LHCN-M2 (cell line): ENCODE data around the gene AZIN2. TPM values are rescaled to one million over a fixed set of nuclear protein-coding genes. Genes with fewer than 3 reads are reported as not detected.
A peak's percentile ranks its signal among the peaks of the same experiment; 100 is the strongest.

Source experiments
- DNase-seq: peaks from one replicate; pipeline ENCODE4 v3.0.0-alpha.2; 2012; ENCODE audit warnings: low read depth
- total RNA-seq: library from RNA; depleted of rRNA; stranded (reverse); fragments of >200 nt; gene quantifications from 2 replicates; pipeline ENCODE4 v1.2.3, GENCODE V29; 2014

The AZIN2 gene
- total RNA-seq, 1 experiment from 2014 or later: 5.0 TPM

DNA sequence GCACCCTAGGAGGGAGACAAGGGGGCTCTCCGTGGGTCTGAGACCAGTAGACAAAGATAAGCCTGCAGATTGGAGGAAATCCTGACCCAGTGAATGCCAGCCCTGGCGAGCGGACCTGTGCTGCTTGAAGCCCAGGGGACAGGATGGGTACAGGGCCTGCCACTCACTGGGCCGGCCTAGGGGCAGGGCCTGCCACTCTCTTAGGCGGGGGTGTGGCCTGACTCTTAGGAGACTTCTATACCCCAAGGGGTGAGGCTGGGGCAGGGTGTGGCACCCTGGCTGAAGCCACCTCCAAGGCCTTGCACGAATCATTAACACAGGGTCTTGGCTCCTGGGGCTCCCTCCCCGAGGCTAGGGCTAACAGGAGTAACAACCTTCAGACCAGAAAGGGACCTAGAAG lies 70.2 kb downstream of the AZIN2 start:
- DNase-seq: no peak

DNA sequence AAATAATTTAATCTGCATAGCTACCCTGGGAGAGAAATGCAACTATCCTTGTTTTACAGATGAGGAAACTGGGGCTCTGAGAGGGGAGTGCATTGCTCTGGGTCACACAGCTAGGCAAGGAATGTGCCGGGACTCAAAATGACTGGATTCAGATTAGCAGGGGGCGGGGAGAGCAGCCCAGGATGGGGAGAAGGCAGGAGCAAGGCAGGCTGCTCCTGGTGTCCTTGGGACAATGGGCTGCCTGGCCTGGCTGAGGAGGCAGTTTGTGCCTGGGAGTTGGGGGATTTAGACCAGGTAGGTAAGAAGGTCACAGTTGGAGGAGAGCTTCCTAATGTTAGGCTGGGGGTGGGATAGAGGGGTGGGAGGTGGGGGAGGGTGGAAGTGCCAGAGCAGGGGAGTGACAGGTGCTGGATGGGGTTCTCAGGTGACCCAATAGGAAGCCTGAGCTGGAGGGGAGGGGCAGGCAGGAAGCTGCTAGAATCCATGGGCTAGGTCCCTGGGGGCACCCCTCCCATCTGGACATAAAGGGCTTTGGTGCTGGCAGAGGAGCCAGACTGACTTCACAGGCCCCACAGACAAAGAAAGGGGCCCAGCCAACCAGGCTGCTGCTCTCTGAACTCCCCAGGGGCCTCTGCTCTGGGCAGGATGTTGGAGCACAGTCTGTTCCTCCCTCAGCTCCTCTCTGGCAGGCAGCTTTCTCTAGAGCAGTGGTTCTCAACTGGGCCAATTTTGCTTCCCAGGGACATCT lies 71.9 kb downstream of the AZIN2 start:
- DNase-seq: peak; percentile 79

GRCh38 chr1:33153650-33154049 lies 72.7 kb downstream of the AZIN2 start:
- no peak for DNase-seq

DNA sequence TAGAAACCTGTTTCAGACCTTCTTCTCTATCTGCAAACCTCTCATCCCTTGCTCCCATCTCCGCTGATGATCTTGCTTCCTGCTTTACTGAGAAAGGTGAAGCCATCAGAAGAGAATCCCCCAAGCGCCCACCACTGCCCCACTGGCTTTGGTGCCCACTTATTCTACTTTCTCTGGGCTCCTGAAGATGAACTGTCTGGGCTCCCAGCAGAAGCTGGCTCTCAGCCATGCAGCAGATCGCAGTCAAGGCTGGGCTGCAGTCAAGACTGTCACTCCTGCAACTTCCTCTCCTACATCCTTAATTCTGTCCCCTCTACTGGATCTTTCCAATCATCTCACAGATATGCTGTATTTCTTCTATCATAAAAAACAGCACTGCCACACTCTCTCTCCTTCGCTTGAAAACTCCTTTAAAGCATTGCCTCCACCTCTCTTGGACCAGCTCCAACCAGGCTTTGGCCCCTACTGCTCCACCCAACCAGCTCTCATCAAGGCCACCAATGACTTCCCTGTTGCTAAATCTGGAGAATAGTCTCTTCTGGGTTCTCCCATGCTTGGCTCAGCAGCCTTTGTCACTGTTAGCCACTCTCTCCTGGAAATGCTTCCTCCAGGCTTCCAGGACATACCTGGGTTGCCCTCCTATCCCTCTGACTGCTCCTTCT lies 75.1 kb downstream of the AZIN2 start:
- DNase-seq: no peak

DNA sequence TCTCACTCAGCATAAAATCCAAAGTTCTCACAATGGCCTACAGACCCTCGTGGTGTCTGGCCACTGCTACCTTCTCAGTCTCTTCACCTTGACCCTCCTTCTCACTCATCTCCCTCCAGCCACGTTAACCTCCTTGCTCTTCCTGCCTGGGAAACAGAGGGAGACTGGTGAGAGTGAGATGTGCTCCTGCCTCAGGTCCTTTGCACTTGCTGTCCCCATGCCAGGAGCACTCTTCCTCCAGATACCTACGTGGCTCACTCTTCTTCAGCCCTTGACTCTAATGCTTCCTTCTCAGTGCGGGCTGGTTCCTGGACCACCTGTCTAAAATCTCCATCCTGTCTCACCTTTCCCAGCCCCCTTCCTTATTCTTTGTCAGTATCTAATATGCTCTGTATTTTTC lies 76.2 kb downstream of the AZIN2 start:
- no peak for DNase-seq

- DNase-seq: no peak
These were observed 77.4 kb downstream of the AZIN2 start for GRCh38 chr1:33158366-33158765.

DNA sequence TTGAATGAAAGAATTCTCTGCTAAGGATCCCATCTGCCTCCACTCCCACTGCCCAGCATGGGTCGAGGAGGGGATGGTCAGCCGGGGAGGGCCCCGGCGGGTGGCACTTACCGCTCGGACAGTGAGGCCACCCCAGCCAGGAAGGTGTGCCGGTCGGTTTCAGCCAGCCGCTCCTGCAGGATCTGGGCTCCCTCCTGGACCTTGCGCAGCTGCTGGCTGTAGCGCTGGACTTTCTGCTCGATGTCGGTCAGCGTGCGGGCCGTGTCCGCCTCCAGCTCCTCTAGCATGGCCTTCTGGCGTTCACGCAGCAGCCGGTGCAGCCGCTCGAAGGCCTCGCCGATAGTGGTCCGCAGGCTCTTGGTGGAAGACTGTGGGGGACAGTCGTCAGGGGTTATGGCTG lies 78.6 kb downstream of the AZIN2 start:
- no peak for DNase-seq

GRCh38 chr1:33161061-33161681 lies 80.2 kb downstream of the AZIN2 start:
- no peak for DNase-seq

- DNase-seq: no peak
These were observed 81.2 kb downstream of the AZIN2 start for GRCh38 chr1:33162141-33162540.

DNA sequence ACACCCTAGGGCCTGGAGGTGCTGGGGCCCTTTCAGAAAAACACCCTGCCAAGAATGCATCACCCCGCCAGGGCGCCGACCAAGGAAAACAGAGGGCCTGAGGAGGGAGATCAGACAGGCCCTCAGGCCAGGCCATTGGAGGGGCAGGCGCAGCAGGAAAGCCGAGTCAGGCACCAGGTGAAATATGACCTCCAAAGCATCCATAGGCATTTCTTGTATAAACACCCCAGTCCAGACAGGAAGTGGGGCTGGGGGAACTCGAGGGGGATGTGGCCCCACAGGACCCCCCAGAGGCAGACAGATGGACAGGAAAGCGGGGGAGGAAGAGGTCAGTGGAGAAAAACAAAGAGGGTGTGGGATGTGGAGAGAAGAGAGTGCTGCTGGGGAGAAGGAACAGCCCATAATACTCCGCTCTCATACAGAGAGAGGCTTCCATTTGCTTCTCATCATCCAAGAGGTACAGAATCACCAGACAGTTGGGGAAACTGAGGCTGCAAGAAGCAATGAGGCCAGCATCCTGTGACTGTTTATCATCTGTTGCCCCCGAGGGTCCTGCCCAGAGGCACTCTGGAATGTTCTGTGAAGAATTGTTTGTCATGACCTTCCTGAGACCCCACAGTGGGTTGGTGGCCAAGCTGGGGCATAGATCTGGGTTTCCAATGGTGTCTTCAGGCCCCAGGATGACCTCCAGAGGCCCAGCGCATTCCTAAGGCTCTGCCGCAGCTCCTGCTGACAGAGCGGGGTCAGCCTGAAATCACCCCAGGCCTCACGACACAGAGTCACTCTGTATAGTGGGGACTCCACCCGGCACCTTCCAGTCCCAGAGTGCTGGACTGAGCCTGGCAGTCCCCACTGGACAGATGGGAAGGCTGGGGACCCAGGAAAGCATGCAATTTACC lies 82.9 kb downstream of the AZIN2 start:
- DNase-seq: no peak

GRCh38 chr1:33165209-33165608 lies 84.3 kb downstream of the AZIN2 start:
- DNase-seq: no peak

- DNase-seq: no peak
These were observed 84.9 kb downstream of the AZIN2 start for GRCh38 chr1:33165809-33166208.

DNA sequence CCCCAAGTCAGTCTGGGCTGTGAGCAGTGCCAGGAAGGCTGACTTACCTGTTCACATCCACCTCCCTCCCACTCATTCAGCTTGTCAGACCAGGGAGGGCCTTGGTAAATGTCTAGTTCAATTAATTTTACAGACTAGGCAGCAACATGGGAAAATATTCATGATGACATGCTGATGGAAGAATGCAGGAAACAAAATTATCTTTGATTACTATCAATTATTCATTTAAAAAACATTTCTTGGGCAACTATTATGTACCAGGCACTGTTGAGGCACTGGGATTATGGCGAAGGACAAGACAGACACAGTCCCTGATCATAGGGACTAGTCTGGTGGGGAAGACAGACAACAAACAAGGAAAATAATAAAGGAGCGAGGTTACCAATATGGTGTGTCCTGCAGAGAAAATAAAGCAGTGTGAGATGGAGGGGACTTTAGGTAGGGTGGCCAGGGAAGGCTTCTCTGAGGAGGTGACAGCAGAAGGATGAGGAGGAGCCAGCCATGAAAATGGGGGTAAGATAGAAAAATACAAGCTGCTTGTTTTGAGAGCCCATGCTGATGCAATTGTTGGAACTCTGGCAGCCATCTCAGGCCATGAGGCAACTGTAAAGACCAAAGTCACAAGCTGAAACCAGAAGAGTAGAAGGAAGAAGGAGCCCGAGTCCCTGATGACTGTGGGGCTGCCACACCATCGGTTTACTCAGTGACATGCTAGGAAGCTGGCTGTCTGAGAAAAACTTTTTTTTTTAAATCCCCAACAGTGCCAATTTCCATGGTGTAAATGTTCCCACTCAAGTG lies 86.9 kb downstream of the AZIN2 start:
- no peak for DNase-seq

DNA sequence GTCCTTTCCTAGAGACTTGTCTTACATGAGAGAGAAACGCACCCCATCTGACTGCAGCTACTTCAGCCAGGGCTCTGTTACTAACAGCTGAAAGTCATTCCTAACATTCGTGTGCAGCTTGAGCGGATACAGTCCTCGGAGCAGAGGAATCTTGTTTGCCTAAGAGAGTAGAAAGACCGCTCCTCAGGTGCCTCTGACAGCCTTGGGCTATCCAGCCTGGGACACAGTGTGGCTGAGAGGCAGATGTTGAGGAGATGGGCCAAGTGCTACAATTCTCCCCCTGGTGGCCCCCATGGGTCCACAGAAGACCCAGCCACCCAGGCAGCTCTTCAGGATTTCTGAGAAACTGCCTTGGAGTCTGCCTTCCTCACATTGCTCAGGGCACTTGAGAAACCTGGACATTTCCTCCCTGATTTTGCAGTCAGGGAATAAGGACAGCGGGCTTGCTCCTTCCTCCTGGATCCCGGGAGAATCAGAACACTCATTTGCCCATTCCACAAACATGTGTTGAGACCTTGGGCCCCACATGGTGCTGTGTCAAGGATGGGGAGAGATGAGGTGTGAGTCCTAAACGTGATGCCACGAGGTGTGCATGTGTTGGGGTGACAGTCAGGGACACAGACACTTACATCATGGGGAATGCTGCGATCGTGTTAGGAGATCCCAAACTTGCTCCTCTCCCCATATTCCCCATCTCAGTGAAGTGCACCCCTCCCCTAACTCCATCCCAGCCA lies 87.8 kb downstream of the AZIN2 start:
- no peak for DNase-seq

GRCh38 chr1:33169290-33170055 lies 88.5 kb downstream of the AZIN2 start:
- DNase-seq: no peak
